NCI-H1436 (cell line): ENCODE results near the gene AUTS2.

Experiments used
- DNase-seq: peaks from one replicate; lab custom pipeline; 2025; lab: John Stamatoyannopoulos, UW

The AUTS2 gene

GRCh38 chr7:69818636-69819332 is 220.5 kb downstream of the AUTS2 start:
- no peak for DNase-seq

- DNase-seq, result no peak
Observed at GRCh38 chr7:69819333-69819705, 221.0 kb downstream of the AUTS2 start.

- DNase-seq, result peak; percentile 63
Observed at GRCh38 chr7:69820479-69821192, 222.4 kb downstream of the AUTS2 start.

- DNase-seq, result no peak
Observed at GRCh38 chr7:69822386-69822785, 224.1 kb downstream of the AUTS2 start.

GRCh38 chr7:69823151-69823744 is 225.0 kb downstream of the AUTS2 start:
- DNase-seq, result peak; percentile 57

- no peak for DNase-seq
Observed at GRCh38 chr7:69825113-69825972, 227.1 kb downstream of the AUTS2 start.

- no peak for DNase-seq
Observed at GRCh38 chr7:69826283-69826682, 228.0 kb downstream of the AUTS2 start.

GRCh38 chr7:69827140-69827539 is 228.9 kb downstream of the AUTS2 start:
- DNase-seq, result no peak

- DNase-seq, result no peak
Observed at GRCh38 chr7:69827558-69827957, 229.3 kb downstream of the AUTS2 start.

- no peak for DNase-seq
Observed at GRCh38 chr7:69832356-69832755, 234.1 kb downstream of the AUTS2 start.

GRCh38 chr7:69833964-69834363 is 235.7 kb downstream of the AUTS2 start:
- DNase-seq, result no peak

GRCh38 chr7:69836702-69837101 is 238.4 kb downstream of the AUTS2 start:
- no peak for DNase-seq

GRCh38 chr7:69837387-69838068 is 239.3 kb downstream of the AUTS2 start:
- peak; percentile 96 for DNase-seq

- DNase-seq, result no peak
Observed at GRCh38 chr7:69839782-69840181, 241.5 kb downstream of the AUTS2 start.

GRCh38 chr7:69840248-69840647 is 242.0 kb downstream of the AUTS2 start:
- no peak for DNase-seq

- no peak for DNase-seq
Observed at GRCh38 chr7:69843653-69844052, 245.4 kb downstream of the AUTS2 start.

- DNase-seq, result no peak
Observed at GRCh38 chr7:69844264-69844868, 246.1 kb downstream of the AUTS2 start.

- DNase-seq, result no peak
Observed at GRCh38 chr7:69845721-69846495, 247.6 kb downstream of the AUTS2 start.

- DNase-seq, result no peak
Observed at GRCh38 chr7:69847921-69848612, 249.8 kb downstream of the AUTS2 start.

- DNase-seq, result no peak
Observed at GRCh38 chr7:69849268-69849667, 251.0 kb downstream of the AUTS2 start.
